GM18499 (cell line): ENCODE results near the gene RSAD1.
"Not testable (repeated sequence)": the region's sequence is repeated elsewhere in the genome, so short reads cannot be mapped to it uniquely, and the experiment has no call there.

Source experiments
- ATAC-seq: cut with Tn5 transposase; IDR thresholded peaks from one replicate; pipeline ENCODE4 v1.9.1; 2021; ENCODE audit warnings: moderate number of reproducible peaks; ENCODE audit not compliant: insufficient read depth, unreplicated experiment

RSAD1 gene

DNA sequence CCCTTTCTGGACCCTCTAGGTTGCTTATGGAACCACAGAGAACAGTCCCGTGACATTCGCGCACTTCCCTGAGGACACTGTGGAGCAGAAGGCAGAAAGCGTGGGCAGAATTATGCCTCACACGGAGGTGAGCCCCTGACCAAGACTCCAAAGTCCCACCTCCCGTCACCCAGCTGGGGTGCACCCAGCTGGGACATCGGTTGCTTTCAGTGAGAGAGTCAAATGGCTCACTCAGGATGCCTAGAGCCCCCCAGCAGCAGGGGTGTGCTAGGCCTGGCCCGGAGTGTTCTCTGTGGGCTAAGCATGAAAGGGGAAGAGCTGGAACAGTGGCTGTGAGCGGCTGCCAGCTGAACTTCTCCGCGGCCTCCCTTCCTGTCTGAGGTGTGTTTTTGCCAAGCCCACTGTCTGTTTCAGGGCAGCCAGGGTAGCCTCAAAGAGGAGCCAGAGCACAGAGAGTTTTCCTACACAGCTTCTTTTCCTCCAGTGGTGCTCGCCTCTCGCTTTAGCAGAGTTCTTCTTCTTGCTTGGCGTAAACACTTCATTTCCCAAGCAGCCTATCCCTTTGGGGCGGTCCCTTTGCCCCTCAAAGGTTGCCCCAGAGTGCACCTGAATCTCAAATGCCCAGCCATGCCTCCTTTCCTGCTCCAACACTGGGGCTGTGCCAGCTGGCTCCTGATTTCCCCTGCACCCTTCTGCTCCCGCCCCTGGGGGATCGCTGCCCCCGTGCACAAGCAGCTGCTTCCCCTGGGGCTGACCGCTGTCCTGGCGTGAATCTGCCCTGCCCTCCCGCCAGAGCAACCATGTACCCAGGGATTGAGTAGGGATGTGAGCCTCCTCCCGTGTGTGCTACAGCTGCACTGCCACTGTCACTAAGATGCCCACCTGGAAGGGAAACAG lies 7.4 kb upstream of the RSAD1 start:
- ATAC-seq = no peak

DNA sequence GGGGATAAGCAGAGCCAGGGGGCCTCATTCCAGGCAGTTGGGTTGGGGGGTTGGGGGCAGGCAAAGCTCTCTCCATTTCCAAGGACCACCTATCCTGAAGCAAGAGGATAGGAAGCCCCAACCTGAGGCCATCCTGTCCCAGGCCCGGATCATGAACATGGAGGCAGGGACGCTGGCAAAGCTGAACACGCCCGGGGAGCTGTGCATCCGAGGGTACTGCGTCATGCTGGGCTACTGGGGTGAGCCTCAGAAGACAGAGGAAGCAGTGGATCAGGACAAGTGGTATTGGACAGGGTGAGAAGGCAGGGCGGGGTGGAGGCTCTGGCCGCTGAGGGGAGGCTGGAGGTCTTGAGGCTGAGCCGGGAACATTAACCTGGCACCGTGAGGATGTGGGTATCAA lies 6.4 kb upstream of the RSAD1 start:
- ATAC-seq = no peak

DNA sequence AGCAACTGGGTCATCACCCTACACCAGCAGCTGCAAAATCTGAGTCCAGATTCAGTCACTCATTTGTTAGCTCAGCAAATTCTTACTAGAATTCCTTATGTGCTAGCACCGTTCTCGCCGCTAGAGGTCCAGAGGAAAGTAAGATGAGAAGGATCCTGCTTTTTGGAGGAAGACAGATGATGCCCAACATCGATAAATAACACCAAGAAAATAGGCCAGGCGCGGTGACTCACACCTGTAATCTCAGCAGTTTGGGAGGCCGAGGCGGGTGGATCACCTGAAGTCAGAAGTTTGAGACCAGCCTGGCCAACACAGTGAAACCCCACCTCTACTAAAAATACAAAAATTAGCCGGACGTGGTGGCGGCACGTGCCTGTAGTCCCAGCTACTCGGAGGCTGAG lies 5.9 kb upstream of the RSAD1 start:
- ATAC-seq = not testable (repeated sequence)

DNA sequence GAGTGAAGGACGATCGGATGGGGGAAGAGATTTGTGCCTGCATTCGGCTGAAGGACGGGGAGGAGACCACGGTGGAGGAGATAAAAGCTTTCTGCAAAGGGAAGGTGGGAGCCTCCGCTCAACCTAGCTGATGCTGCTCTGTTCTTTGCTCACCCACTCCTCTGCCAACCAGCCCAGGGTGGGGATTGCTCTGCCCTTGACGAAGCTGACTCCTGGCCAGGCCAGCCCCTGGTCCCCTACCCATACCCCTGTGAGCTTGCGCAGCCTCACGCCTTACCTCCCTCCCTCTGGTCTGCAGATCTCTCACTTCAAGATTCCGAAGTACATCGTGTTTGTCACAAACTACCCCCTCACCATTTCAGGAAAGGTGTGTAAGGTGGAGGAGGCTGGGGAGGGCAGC lies 4.8 kb upstream of the RSAD1 start:
- no peak for ATAC-seq

DNA sequence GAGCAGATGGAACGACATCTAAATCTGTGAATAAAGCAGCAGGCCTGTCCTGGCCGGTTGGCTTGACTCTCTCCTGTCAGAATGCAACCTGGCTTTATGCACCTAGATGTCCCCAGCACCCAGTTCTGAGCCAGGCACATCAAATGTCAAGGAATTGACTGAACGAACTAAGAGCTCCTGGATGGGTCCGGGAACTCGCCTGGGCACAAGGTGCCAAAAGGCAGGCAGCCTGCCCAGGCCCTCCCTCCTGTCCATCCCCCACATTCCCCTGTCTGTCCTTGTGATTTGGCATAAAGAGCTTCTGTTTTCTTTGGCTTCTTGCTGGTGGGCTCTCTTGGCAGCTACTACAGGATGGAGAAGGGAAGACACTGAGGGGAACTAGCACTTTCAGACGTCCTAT lies 4.1 kb upstream of the RSAD1 start:
- no peak for ATAC-seq

DNA sequence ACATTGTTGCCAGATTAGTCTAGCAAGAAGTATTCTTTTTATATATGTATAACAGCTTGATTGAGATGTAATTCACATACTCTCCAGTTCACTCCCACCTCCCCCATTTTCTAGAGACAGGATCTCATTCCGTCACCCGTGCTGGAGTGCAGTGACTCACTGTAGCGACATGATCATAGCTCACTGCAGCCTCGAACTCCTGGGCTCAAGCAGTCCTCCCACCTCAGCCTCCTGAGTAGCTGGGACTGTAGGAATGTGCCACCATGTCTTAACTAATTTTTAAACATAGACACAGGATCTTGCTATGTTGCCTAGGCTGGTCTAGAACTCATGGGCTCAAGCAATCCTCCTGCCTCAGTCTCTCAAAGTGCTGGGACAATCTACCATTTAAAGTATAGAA lies 3.3 kb upstream of the RSAD1 start:
- no peak for ATAC-seq

DNA sequence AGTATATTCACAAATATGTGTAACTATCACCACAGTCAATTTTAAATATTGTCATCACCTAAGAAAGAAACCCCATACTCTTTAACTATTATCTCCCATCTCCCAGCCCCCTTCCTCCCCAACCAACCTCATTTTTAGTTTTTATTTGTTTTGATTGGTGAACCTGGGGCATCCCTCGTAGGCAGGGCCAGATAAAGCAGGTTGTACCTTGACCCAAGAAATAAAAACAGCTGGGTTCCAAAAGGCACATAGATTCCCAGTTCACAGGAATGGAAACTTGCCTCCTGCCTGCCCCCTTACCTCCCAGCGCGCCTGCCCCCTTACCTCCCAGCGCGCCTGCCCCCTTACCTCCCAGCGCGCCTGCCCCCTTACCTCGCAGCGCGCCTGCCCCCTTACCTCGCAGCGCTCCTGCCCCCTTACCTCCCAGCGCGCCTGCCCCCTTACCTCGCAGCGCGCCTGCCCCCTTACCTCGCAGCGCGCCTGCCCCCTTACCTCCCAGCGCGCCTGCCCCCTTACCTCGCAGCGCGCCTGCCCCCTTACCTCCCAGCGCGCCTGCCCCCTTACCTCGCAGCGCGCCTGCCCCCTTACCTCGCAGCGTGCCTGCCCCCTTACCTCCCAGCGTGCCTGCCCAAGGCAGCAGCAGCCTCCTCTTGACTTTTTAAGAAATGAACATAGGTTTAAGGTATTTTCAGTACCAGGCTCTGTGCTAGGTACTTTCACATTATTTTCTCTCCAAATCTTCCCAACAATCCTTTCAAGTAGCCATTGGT lies 2.7 kb upstream of the RSAD1 start:
- ATAC-seq = not testable (repeated sequence)

DNA sequence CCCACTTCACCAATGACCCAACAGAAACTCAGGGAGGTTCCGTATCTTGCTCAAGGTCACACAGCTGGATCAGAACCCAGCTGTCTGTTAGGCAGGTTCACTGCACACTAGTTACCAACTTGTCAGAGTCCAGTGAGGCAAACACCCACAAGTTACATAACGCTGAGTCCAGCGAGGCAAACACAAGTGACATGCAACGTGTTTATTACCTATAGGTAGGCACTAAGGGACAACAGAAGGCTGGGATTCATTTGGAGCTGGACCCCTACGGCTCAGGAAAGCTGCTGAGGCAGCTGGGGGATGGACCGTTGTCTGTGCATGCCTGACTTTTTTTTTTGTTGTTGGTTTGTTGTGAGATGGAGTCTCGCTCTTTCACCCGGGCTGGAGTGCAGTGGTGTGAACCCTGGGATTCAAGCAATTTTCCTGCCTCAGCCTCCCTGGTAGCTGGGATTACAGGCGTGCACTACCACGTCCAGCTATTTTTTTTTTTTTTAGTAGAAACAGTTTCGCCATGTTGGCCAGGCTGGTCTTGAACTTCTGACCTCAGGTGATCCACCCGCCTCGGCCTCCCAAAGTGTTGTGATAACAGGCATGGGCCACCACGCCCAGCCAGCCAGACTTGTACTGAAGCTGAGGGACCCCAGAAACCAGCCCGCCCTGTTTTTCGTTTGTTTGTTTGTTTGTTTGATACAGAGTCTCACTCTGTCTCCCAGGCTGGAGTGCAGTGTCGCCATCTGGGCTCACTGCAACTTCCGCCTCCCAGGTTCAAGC lies 1.9 kb upstream of the RSAD1 start:
- ATAC-seq = no peak

DNA sequence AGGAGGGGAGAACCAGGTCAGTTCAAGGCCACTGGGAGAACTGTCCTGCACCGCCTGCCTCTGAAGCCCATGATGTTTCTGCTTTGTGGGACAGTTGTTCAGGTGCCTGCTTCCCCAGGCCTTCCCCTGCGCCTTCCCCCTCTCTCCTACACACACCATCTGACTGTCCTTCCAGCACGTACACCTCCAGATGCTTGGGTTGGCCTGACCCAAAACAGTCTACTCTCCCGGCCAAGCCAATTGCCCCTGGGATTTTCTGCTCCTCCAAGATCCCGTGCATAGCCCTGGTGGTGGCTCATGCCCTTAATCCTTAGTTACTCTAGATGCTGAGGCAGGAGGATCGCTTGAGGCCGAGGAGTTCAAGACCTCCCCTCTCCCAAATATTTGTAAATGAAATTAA lies 684 bp upstream of the RSAD1 start:
- ATAC-seq = no peak

DNA sequence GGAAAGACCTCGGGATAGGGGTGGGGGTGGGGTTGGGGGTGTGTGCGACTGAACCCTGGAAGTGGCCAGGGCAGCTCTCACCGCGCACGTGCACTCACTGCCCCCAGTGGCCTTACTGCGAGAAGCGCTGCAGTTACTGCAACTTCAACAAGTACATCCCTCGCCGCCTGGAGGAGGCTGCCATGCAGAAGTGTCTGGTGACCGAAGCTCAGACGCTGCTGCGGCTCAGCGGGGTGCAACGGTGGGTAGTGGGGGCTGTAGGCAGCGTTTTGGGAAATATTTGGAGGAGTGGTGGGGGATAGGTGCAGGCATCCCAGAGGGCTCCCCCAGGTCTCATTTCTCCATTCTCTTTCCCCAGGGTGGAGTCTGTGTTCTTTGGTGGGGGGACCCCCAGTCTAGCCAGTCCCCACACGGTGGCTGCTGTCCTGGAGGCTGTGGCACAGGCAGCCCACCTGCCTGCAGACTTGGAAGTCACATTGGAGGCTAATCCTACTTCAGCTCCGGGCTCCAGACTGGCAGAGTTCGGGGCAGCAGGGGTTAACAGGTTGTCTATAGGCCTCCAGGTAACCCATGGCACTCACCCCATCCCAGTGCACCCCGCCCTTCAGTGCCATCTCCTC lies 972 bp downstream of the RSAD1 start:
- no peak for ATAC-seq

DNA sequence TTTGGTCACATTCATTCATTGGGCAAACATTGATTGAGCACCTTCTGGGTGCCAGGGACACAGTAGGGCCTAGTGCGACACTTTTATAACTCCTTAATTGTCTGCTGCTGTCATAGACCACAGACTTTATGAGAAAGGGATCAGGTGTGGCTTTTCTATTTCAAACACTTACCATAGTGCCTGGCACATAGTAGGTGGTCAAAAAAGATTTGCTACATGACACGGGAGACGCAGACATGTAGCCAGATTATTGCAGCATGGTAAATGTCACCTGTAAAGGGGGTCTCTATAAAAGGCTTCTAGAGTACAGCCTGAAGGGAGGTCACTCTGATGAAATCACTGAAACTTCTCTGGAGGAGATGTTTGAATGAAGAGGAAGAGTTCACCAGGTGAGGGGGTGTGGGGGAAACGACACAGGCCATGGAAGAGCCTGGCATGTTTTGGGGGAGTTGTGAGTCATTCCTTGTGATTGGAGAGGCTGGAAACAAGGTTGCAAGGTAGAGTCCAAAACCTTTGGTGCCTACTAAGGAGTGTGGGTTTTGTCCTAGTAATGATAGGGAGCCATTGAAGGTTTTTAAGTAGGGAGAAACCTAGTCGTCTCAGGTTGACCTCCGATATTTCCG lies 1.6 kb downstream of the RSAD1 start:
- no peak for ATAC-seq

DNA sequence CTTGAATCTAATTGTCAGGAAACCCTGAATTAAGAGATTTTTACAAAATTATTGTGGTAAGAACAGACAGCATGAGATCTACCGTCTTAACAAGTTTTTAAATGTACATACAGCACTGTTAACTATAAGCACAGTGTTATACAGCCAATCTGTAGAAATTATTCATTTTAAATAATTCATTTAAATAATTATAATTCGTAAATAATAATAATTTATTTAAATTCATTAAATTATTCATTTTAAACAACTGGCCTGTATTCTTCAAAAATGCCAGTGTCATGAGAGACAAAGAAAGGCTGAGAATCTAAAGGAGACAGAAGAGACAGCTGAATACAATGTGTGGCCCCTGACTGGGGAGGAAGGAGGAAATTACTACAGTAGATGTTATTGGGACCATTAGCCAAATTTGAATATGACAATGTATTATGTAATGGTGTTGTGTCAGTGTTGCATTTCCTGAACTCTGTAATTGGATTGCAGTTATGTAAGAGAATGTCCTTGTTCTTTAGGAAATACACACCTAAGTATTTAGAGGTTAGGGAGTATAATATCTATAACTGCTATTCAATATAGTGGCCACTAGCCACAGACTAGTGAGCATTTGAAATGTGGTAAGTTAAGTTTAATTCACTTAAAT lies 2.3 kb downstream of the RSAD1 start:
- ATAC-seq = no peak

DNA sequence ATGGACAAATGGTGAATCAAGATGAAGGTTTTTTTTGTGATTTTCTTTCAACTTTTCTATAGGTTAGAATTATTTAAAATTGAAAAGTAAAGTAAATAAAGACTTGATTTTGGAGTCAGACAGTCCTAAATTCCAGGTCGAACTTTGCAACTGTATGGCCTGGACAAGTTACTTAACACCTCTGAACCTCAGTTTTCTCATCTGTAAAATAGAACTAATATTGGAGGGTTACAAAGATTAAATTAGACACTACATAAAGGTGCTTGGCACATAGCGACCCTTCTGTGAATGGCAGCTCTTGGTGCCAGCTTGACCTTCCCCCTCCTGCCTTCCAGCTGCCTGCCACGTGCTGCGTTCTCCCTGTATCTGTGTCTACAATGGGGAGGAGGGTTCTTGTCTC lies 3.0 kb downstream of the RSAD1 start:
- ATAC-seq = no peak

DNA sequence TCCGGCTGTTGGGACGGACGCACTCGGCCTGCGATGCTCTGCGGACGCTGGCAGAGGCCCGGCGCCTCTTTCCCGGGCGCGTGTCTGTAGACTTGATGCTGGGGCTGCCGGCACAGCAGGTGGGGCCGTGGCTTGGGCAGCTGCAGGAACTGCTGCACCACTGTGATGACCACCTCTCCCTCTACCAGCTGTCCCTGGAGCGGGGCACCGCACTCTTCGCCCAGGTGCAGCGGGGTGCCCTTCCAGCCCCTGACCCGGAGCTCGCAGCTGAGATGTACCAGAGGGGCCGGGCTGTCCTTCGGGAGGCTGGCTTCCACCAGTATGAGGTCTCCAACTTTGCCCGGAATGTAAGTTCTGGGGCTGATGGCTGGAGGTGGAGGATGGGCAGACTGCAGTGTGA lies 3.5 kb downstream of the RSAD1 start:
- no peak for ATAC-seq

DNA sequence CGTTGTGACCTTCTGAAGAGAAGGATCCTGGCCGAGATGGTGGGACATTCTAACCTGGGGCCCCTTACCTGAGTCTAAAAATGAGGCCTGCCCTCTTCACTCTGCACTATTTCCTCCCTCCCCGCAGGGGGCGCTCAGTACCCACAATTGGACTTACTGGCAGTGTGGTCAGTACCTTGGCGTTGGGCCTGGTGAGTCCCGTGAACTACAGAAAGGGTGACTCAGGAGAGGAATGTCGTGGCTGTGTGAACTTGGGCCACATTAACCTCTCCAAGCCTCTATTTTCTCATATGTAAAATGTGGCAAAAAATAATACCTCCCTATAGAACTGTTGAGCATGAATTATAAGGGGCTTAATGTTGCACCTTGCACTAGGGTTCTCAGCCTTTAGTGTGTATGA lies 3.9 kb downstream of the RSAD1 start:
- ATAC-seq = no peak

DNA sequence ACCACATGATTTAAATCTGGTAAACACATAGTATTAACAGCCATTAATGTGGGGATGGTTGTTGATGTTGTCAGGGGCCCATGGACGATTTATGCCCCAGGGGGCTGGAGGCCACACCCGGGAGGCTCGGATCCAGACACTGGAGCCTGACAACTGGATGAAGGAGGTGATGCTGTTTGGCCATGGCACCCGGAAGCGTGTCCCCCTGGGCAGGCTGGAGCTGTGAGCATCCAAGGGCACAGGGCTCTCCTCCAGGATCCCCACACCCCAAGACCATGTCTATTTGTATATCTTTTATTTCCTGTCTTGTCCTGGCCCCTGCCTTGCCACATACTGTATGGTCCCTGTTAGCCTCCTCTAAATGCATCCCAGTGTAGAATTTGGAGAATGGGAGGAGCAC lies 4.6 kb downstream of the RSAD1 start:
- no peak for ATAC-seq

DNA sequence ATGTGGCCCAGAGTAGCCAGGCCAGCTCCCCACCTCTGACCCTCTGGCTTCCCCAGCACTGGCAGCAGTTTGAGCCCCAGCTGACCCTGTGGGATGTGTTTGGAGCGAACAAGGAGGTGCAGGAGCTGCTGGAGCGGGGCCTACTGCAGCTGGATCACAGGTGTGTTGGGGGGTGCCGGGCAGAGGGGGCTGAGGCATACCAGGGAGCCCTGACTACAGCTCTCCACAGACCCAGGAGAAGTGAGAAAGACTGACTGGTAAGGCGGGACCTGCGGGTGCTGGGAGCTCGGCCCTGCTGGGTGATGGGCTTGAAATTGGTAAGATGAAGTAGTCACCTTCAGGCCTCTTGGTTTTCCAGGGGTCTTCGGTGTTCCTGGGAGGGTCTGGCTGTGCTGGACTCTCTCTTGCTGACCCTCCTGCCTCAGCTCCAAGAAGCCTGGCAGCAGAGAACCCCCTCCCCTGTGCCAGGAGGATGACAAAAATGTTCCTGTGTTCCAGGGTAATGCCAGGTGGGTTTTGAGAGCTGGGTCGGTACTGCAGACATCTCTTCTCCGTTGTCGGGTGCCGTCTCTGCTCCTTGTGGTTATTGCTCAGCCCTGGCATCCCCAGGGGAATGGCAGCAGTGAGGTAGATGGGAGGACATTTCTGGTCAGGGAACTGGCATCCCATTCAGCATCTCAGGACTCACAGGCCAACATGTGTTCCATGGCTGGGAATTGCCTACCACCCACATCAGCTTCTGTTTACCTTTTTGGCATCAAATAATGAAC lies 5.9 kb downstream of the RSAD1 start:
- ATAC-seq = no peak

DNA sequence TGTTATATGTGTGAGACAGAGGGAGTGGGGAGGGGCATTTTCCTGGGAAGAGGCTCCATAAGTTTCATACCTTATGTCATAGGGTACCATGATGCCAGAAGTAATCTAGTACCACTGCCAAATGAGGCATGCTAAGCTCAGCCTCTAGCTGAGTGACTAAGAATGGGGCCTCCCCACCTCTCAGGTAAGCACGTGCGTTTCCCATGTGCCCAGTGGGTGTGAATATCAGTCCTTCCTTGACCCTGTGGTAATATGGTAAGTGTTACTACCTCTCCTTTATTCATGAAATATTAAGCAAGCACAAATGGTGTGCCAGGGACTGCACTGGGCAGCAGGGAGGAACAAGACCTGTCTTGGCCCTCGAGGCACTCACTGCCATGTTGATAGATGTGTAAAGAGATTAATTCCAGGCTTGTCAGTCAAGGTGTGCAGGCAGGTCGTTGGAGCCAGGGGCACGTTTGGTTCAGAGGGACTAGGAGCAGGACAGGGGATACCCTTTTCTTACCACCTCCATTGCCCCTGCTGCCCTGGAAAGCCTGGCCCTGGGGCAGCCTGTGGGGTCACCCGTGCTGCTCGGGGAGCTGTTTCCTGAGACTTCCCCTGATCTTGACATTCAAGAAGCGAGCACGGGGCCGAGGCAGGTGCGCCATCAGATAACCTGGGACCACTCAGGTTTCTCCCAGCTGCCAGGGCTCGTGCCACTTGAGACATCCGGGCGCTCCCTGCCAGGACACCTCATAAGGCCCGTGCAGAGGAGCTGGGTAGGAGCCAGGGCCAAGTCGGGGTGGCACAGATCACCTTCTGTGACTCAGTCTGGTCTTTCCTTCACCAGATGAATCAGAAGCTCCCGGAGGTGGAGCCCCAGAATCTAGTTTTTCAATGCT lies 8.8 kb downstream of the RSAD1 start:
- ATAC-seq = no peak
